Fibroblast of pulmonary artery (primary cell): Measurements from ENCODE around the gene CRACDL.
A peak's percentile ranks its signal among the peaks of the same experiment; 100 is the strongest.

Source experiments
- DNase-seq: peaks from one replicate; pipeline ENCODE4 v3.0.0-alpha.2; 2010; ENCODE audit warnings: low read depth
- H3K4me3 ChIP-seq: replicated peaks from 2 replicates; pipeline ENCODE4 v1.5.1; 2011; ENCODE audit warnings: low read depth, mild to moderate bottlenecking, control low read depth, low read length, moderate library complexity
- CTCF ChIP-seq: IDR thresholded peaks from 2 replicates; pipeline ENCODE4 v1.5.1; 2011; ENCODE audit warnings: mild to moderate bottlenecking, control low read depth, low read length, inconsistent platforms; ENCODE audit errors: missing control alignments

Gene CRACDL

GRCh38 chr2:98915751-98916358 is 20.2 kb downstream of the CRACDL start:
- no peak overlapping the region for H3K4me3 ChIP-seq
- peak; percentile 31 for DNase-seq
- TF ChIP-seq CTCF, result no peak

- no peak for DNase-seq
- TF ChIP-seq CTCF, result no peak
These were observed 21.1 kb downstream of the CRACDL start for GRCh38 chr2:98914713-98915580.

GRCh38 chr2:98913916-98914712 is 21.9 kb downstream of the CRACDL start:
- H3K4me3 ChIP-seq, result no peak overlapping the region
- no peak for DNase-seq
- no peak for TF ChIP-seq CTCF

More at GRCh38 chr2:98914713-98915580, 21.1 kb downstream of the CRACDL start:
- no peak overlapping the region for H3K4me3 ChIP-seq

GRCh38 chr2:98912957-98913915 is 22.8 kb downstream of the CRACDL start:
- DNase-seq, result peak; percentile 27
- H3K4me3 ChIP-seq, result no peak overlapping the region
- no peak for TF ChIP-seq CTCF

GRCh38 chr2:98912221-98912851 is 23.7 kb downstream of the CRACDL start:
- TF ChIP-seq CTCF, result no peak
- H3K4me3 ChIP-seq, result no peak overlapping the region
- peak; percentile 90 for DNase-seq
